OCI-LY3 (cell line): ENCODE data around the gene LRP1-AS.

Source experiments
- EZH2phosphoT487 ChIP-seq: fragments of 200-600 bp; shearing (Covaris generic); IDR thresholded peaks from 2 replicates; pipeline ENCODE4 v1.6.1; 2018; ENCODE audit warnings: antibody characterized with exemption, mixed run types, low read depth
- TF ChIP-seq, protein P1 (sequence below): fragments of 200-600, 300-600 bp; sonication (generic); IDR thresholded peaks from 2 replicates; pipeline ENCODE4 v1.5.1; 2014; ENCODE audit warnings: antibody characterized with exemption, low read length, low read depth

DNA sequence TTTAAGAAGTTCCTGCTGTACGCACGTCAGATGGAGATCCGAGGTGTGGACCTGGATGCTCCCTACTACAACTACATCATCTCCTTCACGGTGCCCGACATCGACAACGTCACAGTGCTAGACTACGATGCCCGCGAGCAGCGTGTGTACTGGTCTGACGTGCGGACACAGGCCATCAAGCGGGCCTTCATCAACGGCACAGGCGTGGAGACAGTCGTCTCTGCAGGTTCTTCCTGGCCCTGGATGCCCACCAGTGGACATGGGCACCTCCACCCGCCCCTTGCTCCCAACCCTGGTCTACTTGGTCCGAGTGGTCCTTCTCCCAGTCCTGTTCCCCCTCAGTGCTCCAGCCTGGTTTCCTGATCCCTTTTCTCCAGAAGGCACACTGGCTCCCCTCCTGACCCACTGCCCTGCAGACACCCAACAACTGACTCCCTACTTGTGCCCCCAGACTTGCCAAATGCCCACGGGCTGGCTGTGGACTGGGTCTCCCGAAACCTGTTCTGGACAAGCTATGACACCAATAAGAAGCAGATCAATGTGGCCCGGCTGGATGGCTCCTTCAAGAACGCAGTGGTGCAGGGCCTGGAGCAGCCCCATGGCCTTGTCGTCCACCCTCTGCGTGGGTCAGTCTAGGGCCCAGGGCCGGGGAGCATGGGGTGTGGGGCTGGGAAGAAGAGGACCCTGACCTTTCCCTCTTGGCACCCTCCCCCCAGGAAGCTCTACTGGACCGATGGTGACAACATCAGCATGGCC is 32.1 kb upstream of the LRP1-AS start:
- TF ChIP-seq, protein P1, sequence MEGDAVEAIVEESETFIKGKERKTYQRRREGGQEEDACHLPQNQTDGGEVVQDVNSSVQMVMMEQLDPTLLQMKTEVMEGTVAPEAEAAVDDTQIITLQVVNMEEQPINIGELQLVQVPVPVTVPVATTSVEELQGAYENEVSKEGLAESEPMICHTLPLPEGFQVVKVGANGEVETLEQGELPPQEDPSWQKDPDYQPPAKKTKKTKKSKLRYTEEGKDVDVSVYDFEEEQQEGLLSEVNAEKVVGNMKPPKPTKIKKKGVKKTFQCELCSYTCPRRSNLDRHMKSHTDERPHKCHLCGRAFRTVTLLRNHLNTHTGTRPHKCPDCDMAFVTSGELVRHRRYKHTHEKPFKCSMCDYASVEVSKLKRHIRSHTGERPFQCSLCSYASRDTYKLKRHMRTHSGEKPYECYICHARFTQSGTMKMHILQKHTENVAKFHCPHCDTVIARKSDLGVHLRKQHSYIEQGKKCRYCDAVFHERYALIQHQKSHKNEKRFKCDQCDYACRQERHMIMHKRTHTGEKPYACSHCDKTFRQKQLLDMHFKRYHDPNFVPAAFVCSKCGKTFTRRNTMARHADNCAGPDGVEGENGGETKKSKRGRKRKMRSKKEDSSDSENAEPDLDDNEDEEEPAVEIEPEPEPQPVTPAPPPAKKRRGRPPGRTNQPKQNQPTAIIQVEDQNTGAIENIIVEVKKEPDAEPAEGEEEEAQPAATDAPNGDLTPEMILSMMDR: no peak
- TF ChIP-seq EZH2phosphoT487: no peak
